Endothelial cell of umbilical vein (primary cell): ENCODE results near the gene HBQ1. TPM values are rescaled to one million over a fixed set of nuclear protein-coding genes. Genes with fewer than 3 reads are reported as not detected.

Source experiments
- BruUV-seq: library from RNA; stranded (reverse); fragments of 400-500 nt; replicated peaks from 2 replicates; lab custom pipeline; 2021; lab: Mats Ljungman, UMichigan
- CTCF ChIA-PET: fragments of 300-600, 350-600 bp; sonication (Branson Sonifier 250); formaldehyde crosslinking; loops from one replicate; lab custom pipeline; 2021; ENCODE audit warnings: antibody characterized with exemption, inconsistent platforms; lab: Charles Lee
- POLR2A ChIA-PET: fragments of 300-600, 350-600 bp; sonication (Branson Sonifier 250); formaldehyde crosslinking; loops from one replicate; lab custom pipeline; 2021; ENCODE audit warnings: antibody characterized with exemption, inconsistent platforms; lab: Charles Lee
- DNase-seq: peaks from one replicate; pipeline ENCODE4 v3.0.0-alpha.2; 2011; ENCODE audit warnings: low read depth, low spot score
- FAIRE-seq: peaks from 2 replicates; lab custom pipeline; 2011; peaks lifted over from hg19 to GRCh38; lab: Jason Lieb, UNC
- H2AFZ ChIP-seq: 2 replicates; pipeline ENCODE4 v1.6.0; 2012; ENCODE audit warnings: low read depth, low read length, control low read depth, inconsistent platforms
- H3K27ac ChIP-seq: 2 replicates; pipeline ENCODE4 v1.5.1; 2011; ENCODE audit warnings: low read depth, mild to moderate bottlenecking, control low read depth, low read length, moderate library complexity; ENCODE audit not compliant: insufficient read depth
- H3K27me3 ChIP-seq, 2 experiments: 2 replicates each; pipeline versions ENCODE4 v1.6.0 to v1.6.1; 2011; ENCODE audit warnings: low read length in 2 of 2, mixed read lengths in 1 of 2; ENCODE audit not compliant: control insufficient read depth in 2 of 2, insufficient read depth in 2 of 2
- H3K36me3 ChIP-seq, 2 experiments: 2 replicates in 1 of 2; 3 replicates in 1 of 2; pipeline ENCODE4 v1.5.1; 2011; ENCODE audit warnings: low read length in 2 of 2, mild to moderate bottlenecking in 1 of 2, moderate library complexity in 1 of 2; ENCODE audit not compliant: control insufficient read depth in 2 of 2, insufficient read depth in 2 of 2; ENCODE audit errors: extremely low read depth in 1 of 2
- H3K4me1 ChIP-seq: 3 replicates; pipeline ENCODE4 v1.5.1; 2011; ENCODE audit warnings: mild to moderate bottlenecking, low read length; ENCODE audit not compliant: control insufficient read depth, insufficient read depth; ENCODE audit errors: extremely low read depth
- H3K4me2 ChIP-seq: 2 replicates; pipeline ENCODE4 v1.6.1; 2011; ENCODE audit warnings: low read length, control low read depth, mixed read lengths; ENCODE audit not compliant: insufficient read depth
- H3K4me3 ChIP-seq, 3 experiments: fragments of 200-600 bp in 1 of 3; sonication (generic), shearing (Covaris generic) in 1 of 3; replicated peaks in 1 of 3; 2 replicates each; pipeline ENCODE4 v1.5.1; 2011 to 2016; ENCODE audit warnings: control low read depth in 3 of 3, low read length in 3 of 3, mild to moderate bottlenecking in 2 of 3, inconsistent platforms in 1 of 3, low read depth in 1 of 3, moderate library complexity in 1 of 3; ENCODE audit not compliant: insufficient read depth in 1 of 3
- H3K79me2 ChIP-seq: 2 replicates; pipeline ENCODE4 v1.6.0; 2012; ENCODE audit warnings: low read length, inconsistent platforms; ENCODE audit not compliant: control insufficient read depth, insufficient read depth
- H3K9ac ChIP-seq: replicated peaks from 2 replicates; pipeline ENCODE3; 2011; ENCODE audit warnings: low read length, control low read depth; ENCODE audit not compliant: insufficient read depth; ENCODE audit errors: extremely low read depth
- H3K9me1 ChIP-seq: replicated peaks from 3 replicates; pipeline ENCODE4 v1.6.0; 2011; ENCODE audit warnings: mild to moderate bottlenecking, low read length; ENCODE audit not compliant: control insufficient read depth, insufficient read depth; ENCODE audit errors: extremely low read depth
- H3K9me3 ChIP-seq: replicated peaks from 2 replicates; pipeline ENCODE4 v1.5.1; 2012; ENCODE audit warnings: low read length, inconsistent platforms; ENCODE audit not compliant: control insufficient read depth, insufficient read depth
- H4K20me1 ChIP-seq: replicated peaks from 2 replicates; pipeline ENCODE3; 2011; ENCODE audit warnings: mild to moderate bottlenecking, low read length; ENCODE audit not compliant: control insufficient read depth, insufficient read depth; ENCODE audit errors: extremely low read depth
- CTCF ChIP-seq, 2 donors: IDR thresholded peaks; 1 replicate in 1 of 2; 2 replicates in 1 of 2; pipeline ENCODE4 v1.5.1; 2011; ENCODE audit warnings: low read length in 2 of 2, mild to moderate bottlenecking in 2 of 2, moderate library complexity in 2 of 2, control low read depth in 1 of 2, inconsistent platforms in 1 of 2, low read depth in 1 of 2; ENCODE audit not compliant: insufficient read depth in 1 of 2; ENCODE audit errors: extremely low read depth in 1 of 2
- FOS ChIP-seq: IDR thresholded peaks from 2 replicates; pipeline ENCODE4 v1.6.1; 2011; ENCODE audit warnings: mild to moderate bottlenecking, low read length, moderate library complexity, borderline replicate concordance; ENCODE audit not compliant: insufficient read depth
- GATA2 ChIP-seq: IDR thresholded peaks from 2 replicates; pipeline ENCODE4 v1.7.0; 2011; ENCODE audit warnings: low read depth, mild to moderate bottlenecking, moderate library complexity, mixed read lengths, low read length; ENCODE audit not compliant: insufficient read length, insufficient read depth
- MAX ChIP-seq: IDR thresholded peaks from 2 replicates; pipeline ENCODE4 v1.6.1; 2011; ENCODE audit not compliant: insufficient read depth, insufficient read length
- MYC ChIP-seq: IDR thresholded peaks from one replicate; pipeline ENCODE4 v1.6.1; 2011; ENCODE audit warnings: mild to moderate bottlenecking, low read depth, low read length
- POLR2A ChIP-seq: IDR thresholded peaks from 2 replicates; pipeline ENCODE4 v1.6.1; 2012; ENCODE audit warnings: low read depth, mild to moderate bottlenecking, control low read depth, low read length
- POLR2AphosphoS5 ChIP-seq: IDR thresholded peaks from 2 replicates; pipeline ENCODE4 v1.6.1; 2012; ENCODE audit warnings: low read depth, mild to moderate bottlenecking, control low read depth, low read length, moderate library complexity; ENCODE audit not compliant: insufficient read depth
- dilution Hi-C: fragments of 300-500 bp; cut with MboI; formaldehyde crosslinking; loops from one replicate; pipeline ENCODE4 v1.15.0; 2019; ENCODE audit warnings: low sequenced_read_pairs; ENCODE audit not compliant: extremely low pct_ligation_motif_present
- intact Hi-C: fragments of 100-400 bp; cut with micrococcal nuclease; formaldehyde crosslinking; loops from one replicate; pipeline ENCODE4 v1.10.0; 2022
- polyA plus RNA-seq, 4 experiments: library from polyadenylated mRNA; depleted of rRNA in 3 of 4; stranded (reverse) in 3 of 4; unstranded in 1 of 4; fragments of >200 nt; gene quantifications; 2 replicates each; pipeline versions ENCODE4 v1.2.1 to v1.2.3, GENCODE V29; 2011 to 2012; ENCODE audit warnings: missing spikeins in 1 of 4
- total RNA-seq: library from RNA; stranded (reverse); gene quantifications from 2 replicates; pipeline ENCODE4 v1.2.3, GENCODE V29; 2021

Gene HBQ1
- total and polyA plus RNA-seq, 2 donors (not counting 3 experiments of a cell fraction or from before 2014, with no cell fraction given): 0.75 TPM; not detected in 1

GRCh38 chr16:142405-142967 lies 37.8 kb upstream of the HBQ1 start:
- Histone ChIP-seq H3K4me1 (no peaks in the 10 kb centered on the region), H3K27me3 (no peaks in the 10 kb centered on the region), H3K4me3 (no peak overlapping the region), H3K9me3 (no peaks in the 10 kb centered on the region), H3K4me2 (no peak overlapping the region), H3K36me3 (no peaks in the 10 kb centered on the region), H2AFZ (no peak overlapping the region), H3K9ac (no peak overlapping the region), H4K20me1 (no peaks in the 10 kb centered on the region), H3K79me2 (peaks cover 4% of the 10 kb centered on the region), H3K27ac (no peak overlapping the region), H3K9me1 (no peaks in the 10 kb centered on the region)
- dilution Hi-C loops (no loop called here), intact Hi-C loops (no loop called here)
- ChIA-PET CTCF (interaction anchor here (1.8 kb wide), 1 partner anchor 35 kb away, joined by 7 read pairs; no protein-coding TSS in a partner anchor), POLR2A (no interaction called here)
- DNase-seq: no peak
- TF ChIP-seq CTCF (IDR thresholded peaks at IDR 0.05; ENCODE audit: extremely low read depth in 1 of 2, insufficient read depth in 1 of 2, low read depth in 1 of 2, low read length in 2 of 2) (no peak), MAX (no peak), POLR2A (no peak), GATA2 (no peak), MYC (no peak), POLR2AphosphoS5 (no peak), FOS (no peak)
- no TSS peak for BruUV-seq
- no peak for FAIRE-seq
